GM21528 (cell line): ENCODE results near the gene FES.

Experiments
- ATAC-seq: cut with Tn5 transposase; IDR thresholded peaks from one replicate; pipeline ENCODE4 v1.9.1; 2021; ENCODE audit warnings: mild to moderate bottlenecking, moderate library complexity; ENCODE audit not compliant: unreplicated experiment, low FRiP score

FES gene

GRCh38 chr15:90875549-90875981, 8.7 kb upstream of the FES start:
- no peak for ATAC-seq

GRCh38 chr15:90876046-90876445, 8.3 kb upstream of the FES start:
- ATAC-seq = no peak

GRCh38 chr15:90876512-90877170, 7.7 kb upstream of the FES start:
- ATAC-seq = no peak

- ATAC-seq = no peak
Measured at GRCh38 chr15:90877315-90877714, 7.0 kb upstream of the FES start.

- ATAC-seq = no peak
Measured at GRCh38 chr15:90877996-90878395, 6.3 kb upstream of the FES start.

- ATAC-seq = no peak
Measured at GRCh38 chr15:90878660-90879059, 5.6 kb upstream of the FES start.

GRCh38 chr15:90879730-90880366, 4.5 kb upstream of the FES start:
- ATAC-seq = no peak

- no peak for ATAC-seq
Measured at GRCh38 chr15:90880381-90881145, 3.7 kb upstream of the FES start.

GRCh38 chr15:90881181-90881977, 2.9 kb upstream of the FES start:
- ATAC-seq = no peak

- no peak for ATAC-seq
Measured at GRCh38 chr15:90881978-90882721, 2.2 kb upstream of the FES start.

- ATAC-seq = no peak
Measured at GRCh38 chr15:90882781-90883525, 1.4 kb upstream of the FES start.

GRCh38 chr15:90883526-90883975, 753 bp upstream of the FES start:
- ATAC-seq = no peak

GRCh38 chr15:90884719-90885431, 571 bp downstream of the FES start:
- ATAC-seq = no peak

- ATAC-seq = no peak
Measured at GRCh38 chr15:90885432-90886290, 1.4 kb downstream of the FES start.

- no peak for ATAC-seq
Measured at GRCh38 chr15:90886291-90886614, 1.9 kb downstream of the FES start.

GRCh38 chr15:90887037-90887481, 2.8 kb downstream of the FES start:
- ATAC-seq = no peak

GRCh38 chr15:90889313-90889730, 5.0 kb downstream of the FES start:
- ATAC-seq = no peak
